GM18499 (cell line): ENCODE data around the gene UBALD2.
"Not testable (repeated sequence)": the region's sequence is repeated elsewhere in the genome, so short reads cannot be mapped to it uniquely, and the experiment has no call there.

Source experiments
- ATAC-seq: cut with Tn5 transposase; IDR thresholded peaks from one replicate; pipeline ENCODE4 v1.9.1; 2021; ENCODE audit warnings: moderate number of reproducible peaks; ENCODE audit not compliant: insufficient read depth, unreplicated experiment

UBALD2 gene

GRCh38 chr17:76262732-76263344 lies 2.3 kb upstream of the UBALD2 start:
- no peak for ATAC-seq

GRCh38 chr17:76263896-76264295 lies 1.3 kb upstream of the UBALD2 start:
- no peak for ATAC-seq

- ATAC-seq = no peak
These were observed 758 bp upstream of the UBALD2 start for GRCh38 chr17:76264425-76264754.

GRCh38 chr17:76265624-76266243 lies 586 bp downstream of the UBALD2 start:
- no peak for ATAC-seq

GRCh38 chr17:76266244-76266938 lies 1.2 kb downstream of the UBALD2 start:
- no peak for ATAC-seq

- ATAC-seq = no peak
These were observed 2.0 kb downstream of the UBALD2 start for GRCh38 chr17:76267051-76267576.

- ATAC-seq = not testable (repeated sequence)
These were observed 2.4 kb downstream of the UBALD2 start for GRCh38 chr17:76267581-76268001.

GRCh38 chr17:76268015-76268749 lies 3.0 kb downstream of the UBALD2 start:
- ATAC-seq = no peak

GRCh38 chr17:76268991-76269981 lies 4.1 kb downstream of the UBALD2 start:
- no peak for ATAC-seq

GRCh38 chr17:76270127-76270592 lies 5.0 kb downstream of the UBALD2 start:
- no peak for ATAC-seq

GRCh38 chr17:76270770-76271668 lies 5.9 kb downstream of the UBALD2 start:
- ATAC-seq = no peak

GRCh38 chr17:76271669-76272540 lies 6.8 kb downstream of the UBALD2 start:
- ATAC-seq = peak; percentile 25

GRCh38 chr17:76272541-76273444 lies 7.6 kb downstream of the UBALD2 start:
- ATAC-seq = peak; percentile 8

- no peak for ATAC-seq
These were observed 8.4 kb downstream of the UBALD2 start for GRCh38 chr17:76273445-76274111.

- no peak for ATAC-seq
These were observed 9.2 kb downstream of the UBALD2 start for GRCh38 chr17:76274112-76274956.
